Measurements from ENCODE around the gene CMC1.
"Not testable (repeated sequence)": the region's sequence is repeated elsewhere in the genome, so short reads cannot be mapped to it uniquely, and the experiment has no call there.

CMC1 gene

GRCh38 chr3:28244491-28244890, 3.1 kb downstream of the CMC1 start:
- no peak for DNase-seq (ENCODE audit: low spot score)

DNA sequence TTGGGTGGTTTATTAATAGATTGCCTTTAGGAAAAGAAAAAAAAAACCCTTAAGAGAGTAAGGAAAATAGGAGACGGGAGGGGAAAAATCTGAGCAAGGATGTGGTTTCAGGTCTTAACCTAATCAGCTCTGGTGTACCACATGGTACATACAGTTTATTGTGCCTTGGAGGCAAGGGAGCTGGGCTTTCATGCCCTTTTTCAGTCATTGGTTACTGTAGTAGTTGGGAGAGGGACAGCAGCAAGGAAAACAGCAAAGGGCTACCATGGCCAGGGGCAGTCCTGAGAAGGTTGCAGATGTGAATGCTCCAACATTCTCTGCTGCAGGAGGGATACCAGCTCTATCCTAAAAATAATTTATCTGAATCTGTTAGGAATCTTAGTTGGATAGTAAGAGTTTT, 5.9 kb downstream of the CMC1 start:
- no peak for DNase-seq (ENCODE audit: low spot score)

DNA sequence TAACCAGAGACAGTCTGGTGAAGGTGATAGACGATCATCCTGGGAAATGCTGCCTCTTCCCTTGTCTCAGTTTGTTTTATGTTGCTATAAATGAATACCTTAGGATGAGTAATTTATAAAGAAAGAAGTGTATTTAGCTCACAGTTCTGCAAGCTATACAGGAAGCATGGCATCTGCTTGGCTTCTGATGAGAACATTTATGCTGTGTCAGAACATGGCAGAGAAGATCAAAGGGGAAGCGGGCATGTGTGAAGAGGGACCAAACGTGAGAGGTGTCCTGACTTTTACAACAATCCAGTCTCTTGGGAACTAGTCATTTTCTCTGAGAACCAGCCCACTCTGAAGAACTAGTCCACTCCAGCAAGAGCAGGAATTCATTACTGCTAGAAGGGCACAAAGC, 9.6 kb downstream of the CMC1 start:
- no peak for DNase-seq (ENCODE audit: low spot score)

- no peak for DNase-seq (ENCODE audit: low spot score)
Measured at GRCh38 chr3:28252001-28252431, 10.6 kb downstream of the CMC1 start.

DNA sequence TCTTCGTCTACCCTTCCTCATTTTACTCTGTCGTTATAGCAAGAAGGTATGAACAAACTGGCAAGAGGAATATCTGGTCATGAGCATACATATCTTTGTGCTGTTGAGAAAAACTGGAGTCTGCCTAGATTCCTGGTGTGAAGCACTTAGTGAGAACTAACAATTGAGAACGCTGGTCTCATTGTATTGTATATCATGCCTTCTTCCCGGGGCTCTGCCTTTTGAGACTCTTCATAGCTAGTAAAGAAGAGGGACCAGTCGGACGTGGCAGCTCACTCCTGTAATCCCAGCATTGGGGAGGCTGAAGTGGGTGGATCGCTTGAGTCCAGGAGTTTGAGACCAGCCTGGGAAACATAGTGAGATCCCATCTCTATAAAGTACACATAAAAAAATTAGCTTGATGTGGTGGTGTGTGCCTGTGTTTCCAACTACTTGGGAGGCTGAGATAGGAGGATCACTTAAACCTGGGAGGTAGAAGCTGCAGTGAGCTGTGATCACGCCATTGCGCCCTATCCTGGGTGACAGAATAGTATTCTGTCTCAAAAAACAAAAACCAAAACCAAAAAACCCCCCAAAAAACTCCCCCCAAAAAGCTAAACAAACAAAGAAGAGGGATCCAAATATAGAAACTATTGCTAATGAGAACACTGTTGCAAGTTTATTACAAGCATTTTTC, 11.8 kb downstream of the CMC1 start:
- DNase-seq (ENCODE audit: low spot score): no peak

DNA sequence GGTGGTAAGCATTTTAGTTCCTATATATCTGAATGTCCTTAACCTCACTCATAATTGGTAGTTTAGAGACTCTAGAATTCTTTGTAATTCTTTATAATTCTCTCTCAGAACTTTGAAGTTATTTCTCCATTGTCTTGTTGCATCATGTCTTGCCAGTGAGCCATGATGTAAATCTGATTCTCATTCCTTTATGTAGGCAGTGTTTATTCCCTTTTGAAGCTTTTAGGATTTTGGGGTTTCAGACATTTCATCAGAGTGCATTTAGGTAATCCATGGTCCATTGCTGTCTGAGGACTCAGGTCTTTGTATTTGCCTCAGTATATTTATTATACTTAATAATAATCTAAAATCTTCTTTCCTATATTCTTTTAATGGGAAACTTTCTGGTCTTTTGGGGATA, 20.6 kb downstream of the CMC1 start:
- no peak for DNase-seq (ENCODE audit: low spot score)

- DNase-seq (ENCODE audit: low spot score): no peak
Measured at GRCh38 chr3:28265641-28266040, 24.2 kb downstream of the CMC1 start.

GRCh38 chr3:28267984-28268849, 26.8 kb downstream of the CMC1 start:
- DNase-seq (ENCODE audit: low spot score): no peak

DNA sequence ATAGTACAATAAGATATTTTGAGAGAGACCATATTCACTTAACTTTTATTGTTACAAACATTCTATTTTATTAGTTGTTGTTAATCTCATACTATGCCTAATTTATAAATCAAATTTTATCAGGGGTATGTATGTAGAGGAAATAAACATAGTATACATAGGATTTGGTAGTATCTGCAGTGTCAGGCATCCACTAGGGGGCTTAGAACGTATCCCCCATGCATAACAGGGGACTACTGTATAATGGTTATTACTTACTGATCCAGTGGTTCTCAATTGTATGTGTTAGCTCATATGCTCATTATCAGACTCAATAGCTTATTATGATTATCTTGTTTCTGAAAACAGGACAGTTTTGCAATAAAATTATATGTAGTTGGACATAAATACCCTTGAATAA, 27.6 kb downstream of the CMC1 start:
- no peak for DNase-seq (ENCODE audit: low spot score)

- not testable (repeated sequence) for DNase-seq (ENCODE audit: low spot score)
Measured at GRCh38 chr3:28269884-28270283, 28.5 kb downstream of the CMC1 start.

GRCh38 chr3:28273837-28274236, 32.4 kb downstream of the CMC1 start:
- no peak for DNase-seq (ENCODE audit: low spot score)

DNA sequence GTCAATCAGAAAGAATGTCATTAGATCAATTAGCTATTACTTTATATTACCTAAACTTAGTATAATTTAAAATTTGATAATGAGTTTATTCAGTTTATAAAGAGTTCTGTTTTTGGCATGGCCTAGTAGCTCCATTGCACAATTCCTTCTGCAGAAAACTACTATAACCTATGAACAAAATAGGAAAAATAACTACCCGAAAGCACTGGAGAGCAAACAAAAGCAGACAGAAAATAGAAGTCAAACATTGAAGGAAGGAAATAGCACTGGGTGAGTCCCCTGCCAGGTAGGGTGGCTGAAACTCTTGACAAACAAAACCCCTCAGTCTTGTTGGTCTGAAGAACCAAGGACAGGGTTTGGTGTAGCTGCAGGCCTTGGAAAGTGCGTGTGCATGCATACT, 37.5 kb downstream of the CMC1 start:
- no peak for DNase-seq (ENCODE audit: low spot score)

- no peak for DNase-seq (ENCODE audit: low spot score)
Measured at GRCh38 chr3:28279770-28280169, 38.4 kb downstream of the CMC1 start.

DNA sequence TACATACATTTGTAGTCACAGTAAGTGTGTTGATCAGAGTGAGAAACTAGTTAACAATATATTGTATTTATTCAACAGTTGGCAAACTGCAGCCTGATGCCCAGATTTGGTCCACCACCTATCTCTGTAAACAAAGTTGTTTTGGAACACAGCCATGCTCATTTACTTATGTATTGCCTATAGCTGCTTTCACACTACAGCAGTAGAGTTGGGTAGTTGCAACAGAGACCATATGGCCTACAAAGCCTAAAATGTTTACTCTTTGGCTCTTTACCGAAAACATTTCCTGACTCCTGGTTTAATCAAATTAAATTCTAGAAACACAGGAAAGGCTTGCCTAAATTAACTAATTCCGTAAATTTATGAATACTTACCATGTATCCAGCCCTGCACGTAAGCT, 39.4 kb downstream of the CMC1 start:
- no peak for DNase-seq (ENCODE audit: low spot score)

DNA sequence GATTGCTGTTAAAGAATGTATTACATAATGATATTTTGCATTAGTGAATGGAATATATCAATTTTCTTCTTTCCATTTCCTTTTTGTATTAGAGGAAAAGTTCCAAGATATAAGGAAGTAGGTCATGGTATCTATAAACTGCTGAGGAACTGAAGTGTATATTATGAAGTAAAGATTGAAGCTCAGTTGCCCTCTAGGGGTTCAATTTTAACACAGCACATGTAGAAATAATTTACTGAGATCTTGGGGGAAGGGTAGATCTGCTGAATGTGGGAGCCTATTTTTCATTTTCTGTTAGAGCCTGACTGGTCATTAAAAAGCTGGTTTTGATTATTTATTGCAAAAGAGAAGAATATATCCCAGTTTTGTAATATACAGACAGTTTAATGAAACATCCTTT, 45.2 kb downstream of the CMC1 start:
- peak; percentile 10 for DNase-seq (ENCODE audit: low spot score)

GRCh38 chr3:28287046-28287445, 45.6 kb downstream of the CMC1 start:
- DNase-seq (ENCODE audit: low spot score): no peak

DNA sequence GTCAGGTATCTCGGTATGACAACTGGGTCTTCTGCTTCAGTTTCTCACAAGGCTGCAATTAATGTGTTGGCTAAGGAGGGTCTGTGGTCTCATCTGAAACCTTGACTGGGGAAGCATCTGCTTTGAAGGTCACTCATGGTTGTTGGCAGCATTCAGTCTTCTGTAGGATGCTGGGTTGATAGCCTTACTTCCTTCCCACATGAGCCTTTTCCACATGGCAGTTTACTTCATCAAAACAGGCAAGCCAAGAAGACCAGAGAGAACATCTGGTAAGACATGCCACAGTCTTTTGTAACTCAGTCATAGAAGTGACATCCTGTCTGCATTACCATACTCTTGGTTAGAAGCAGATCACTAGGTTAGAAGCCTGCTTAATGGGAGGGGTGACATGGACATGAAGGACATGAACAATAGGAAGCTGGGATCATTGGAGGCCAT, 49.5 kb downstream of the CMC1 start:
- no peak for DNase-seq (ENCODE audit: low spot score)

DNA sequence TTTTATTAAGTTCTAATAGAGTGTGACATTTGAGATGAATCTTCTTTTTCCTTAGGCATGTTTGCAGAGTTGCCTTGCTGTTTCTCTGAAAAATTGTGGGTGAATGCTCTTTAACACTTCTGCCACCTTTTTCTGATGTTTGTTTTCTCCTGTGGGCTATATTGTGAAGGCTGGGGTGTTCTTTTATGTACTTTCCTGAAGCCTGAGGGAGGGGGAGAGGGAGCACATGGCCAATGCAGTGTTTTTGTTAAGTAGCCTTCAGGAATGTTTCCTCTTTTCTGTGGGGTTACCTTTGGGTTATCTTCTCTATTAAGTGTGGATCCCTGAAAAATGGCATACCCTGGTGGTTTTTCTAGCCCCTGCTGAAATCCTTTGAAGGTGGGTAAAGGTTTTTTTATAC, 50.2 kb downstream of the CMC1 start:
- peak; percentile 11 for DNase-seq (ENCODE audit: low spot score)

DNA sequence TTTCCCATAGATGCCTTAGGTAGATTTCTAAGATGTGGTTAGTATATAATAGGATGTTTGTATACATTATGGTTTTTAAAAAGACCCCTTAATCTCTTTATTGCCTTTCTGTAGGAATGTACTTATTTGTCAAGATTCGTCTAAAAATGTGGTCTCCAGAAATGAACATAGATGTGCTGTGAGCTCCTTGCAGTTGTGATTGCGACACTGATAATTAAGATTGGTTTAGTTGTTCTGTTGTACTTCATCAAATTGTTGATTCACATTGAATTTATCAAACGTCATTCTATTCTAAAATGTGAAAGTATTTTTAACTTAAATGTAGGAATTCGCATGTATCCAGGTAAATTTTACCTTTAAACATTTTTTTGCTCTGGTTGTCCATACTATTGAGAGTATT, 51.2 kb downstream of the CMC1 start:
- no peak for DNase-seq (ENCODE audit: low spot score)

DNA sequence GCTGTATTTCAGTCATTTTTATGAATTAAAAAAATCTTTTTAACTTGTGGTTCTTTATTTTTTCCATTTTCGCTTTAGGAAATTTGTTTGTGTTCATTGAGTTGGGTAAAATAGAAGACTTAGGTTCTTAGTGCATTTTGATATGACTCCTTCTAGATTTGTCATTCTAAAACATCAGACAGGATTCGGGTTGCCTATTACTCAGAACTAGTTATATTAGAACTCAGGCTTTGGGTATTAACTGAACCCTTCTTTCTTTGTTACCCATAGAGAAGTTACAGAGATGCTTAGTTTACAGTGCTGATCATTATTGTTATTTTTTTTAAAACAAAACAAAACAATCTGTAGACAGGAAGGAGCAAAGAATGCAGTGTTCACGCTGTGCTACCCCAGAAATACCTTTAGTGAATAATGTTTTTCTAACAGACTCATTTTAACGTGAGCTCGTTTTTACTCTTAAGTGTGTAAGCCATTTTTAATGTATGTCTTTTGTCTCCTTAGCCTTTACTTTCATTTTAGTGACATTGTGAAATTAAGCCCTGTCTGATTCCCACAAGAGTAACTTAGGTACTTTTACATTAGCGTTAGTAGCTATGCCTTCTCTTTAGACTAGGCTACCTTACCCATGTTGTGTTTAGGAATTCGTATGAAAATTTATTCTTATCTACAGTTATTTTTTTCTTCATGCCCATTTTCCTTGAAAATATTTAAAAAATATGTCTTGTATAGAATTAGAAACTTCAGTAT, 53.4 kb downstream of the CMC1 start:
- DNase-seq (ENCODE audit: low spot score): no peak

- no peak for DNase-seq (ENCODE audit: low spot score)
Measured at GRCh38 chr3:28295898-28296490, 54.6 kb downstream of the CMC1 start.

- DNase-seq (ENCODE audit: low spot score): no peak
Measured at GRCh38 chr3:28299705-28300104, 58.3 kb downstream of the CMC1 start.
